ENCODE results near the gene MIAT.
A peak's percentile ranks its signal among the peaks of the same experiment; 100 is the strongest.
"Not testable (repeated sequence)": the region's sequence is repeated elsewhere in the genome, so short reads cannot be mapped to it uniquely, and the experiment has no call there.

MIAT gene

DNA sequence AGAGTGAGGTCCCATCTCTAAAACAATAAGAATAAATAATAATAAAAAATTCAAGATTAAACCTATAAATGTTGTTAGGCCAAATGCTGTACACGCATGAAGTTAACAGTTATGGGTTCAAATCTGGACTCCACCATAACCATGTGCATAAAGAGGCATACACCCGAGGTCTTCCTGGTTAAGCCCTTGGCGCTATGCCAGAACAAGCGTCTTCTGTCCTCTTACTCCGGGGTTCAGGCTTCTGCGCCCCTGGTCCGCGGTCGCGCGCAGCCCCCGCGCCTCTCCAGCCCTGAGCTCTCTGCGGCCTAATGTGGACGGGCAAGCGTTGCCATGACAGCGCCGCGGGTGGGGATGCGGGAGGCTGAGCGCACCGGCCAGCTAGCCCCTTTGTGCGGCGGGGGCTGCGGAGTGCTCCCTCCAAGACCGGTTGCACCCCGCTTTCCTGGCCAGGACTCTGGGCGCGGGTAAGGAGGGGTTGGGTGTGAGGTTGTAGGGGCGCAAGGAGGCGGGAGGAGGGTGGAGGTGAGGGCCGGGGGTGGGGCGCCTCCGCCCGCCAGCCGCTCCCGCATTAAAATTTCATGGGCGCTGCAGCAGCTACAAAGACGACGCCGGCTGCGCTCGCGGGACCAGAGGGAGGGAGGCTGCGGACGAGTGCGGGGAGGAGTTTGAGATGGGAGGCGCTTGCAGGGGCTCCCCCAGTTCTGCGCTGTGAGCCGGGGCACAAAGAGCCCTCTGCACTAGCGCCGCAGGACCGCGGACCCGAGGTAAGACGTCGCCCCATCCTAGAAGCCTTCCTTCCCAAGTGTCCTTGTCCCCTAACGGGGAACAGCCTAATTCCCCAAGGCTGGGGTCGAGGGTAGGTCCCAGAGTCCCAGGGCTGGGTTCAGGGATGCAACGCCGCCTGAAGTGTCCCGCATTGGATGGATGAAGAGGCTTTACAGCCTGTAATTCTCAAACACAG lies at the start of gene MIAT:
MIAT (plus strand) TSS at position 698 of the 961 bp plus-strand sequence.
- peak within 1 kb of the TSS; percentile 36 for H3K4me3 ChIP-seq (ENCODE audit: control insufficient read depth, low read depth, low read length)
- TF ChIP-seq, protein P1, sequence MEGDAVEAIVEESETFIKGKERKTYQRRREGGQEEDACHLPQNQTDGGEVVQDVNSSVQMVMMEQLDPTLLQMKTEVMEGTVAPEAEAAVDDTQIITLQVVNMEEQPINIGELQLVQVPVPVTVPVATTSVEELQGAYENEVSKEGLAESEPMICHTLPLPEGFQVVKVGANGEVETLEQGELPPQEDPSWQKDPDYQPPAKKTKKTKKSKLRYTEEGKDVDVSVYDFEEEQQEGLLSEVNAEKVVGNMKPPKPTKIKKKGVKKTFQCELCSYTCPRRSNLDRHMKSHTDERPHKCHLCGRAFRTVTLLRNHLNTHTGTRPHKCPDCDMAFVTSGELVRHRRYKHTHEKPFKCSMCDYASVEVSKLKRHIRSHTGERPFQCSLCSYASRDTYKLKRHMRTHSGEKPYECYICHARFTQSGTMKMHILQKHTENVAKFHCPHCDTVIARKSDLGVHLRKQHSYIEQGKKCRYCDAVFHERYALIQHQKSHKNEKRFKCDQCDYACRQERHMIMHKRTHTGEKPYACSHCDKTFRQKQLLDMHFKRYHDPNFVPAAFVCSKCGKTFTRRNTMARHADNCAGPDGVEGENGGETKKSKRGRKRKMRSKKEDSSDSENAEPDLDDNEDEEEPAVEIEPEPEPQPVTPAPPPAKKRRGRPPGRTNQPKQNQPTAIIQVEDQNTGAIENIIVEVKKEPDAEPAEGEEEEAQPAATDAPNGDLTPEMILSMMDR (IDR thresholded peaks at IDR 0.05; ENCODE audit: control insufficient read depth, insufficient read depth, low read depth, low read length, missing control alignments), result no peak
- DNase-seq (ENCODE audit: low read depth), result no peak

DNA sequence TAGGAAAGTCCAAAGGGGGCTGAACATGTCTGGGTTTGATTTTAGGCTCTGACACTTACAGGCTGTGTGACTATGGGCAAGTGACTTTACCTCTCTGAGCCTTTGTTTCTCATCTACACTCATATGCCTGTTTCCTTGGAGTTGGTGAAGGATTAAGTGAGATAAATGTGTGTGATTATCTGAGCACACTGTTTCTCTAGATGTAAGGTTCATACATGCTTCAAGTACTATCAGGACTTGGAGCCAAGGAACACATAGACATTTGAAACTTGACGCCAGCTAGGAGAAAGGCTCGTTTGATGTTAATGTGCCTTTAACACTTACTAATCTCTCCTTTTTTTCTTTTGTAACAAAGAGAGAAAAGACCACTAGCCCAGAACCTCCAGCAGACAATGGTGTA lies 49.3 kb upstream of the MIAT start:
- no peak for DNase-seq (ENCODE audit: low read depth)
- TF ChIP-seq, protein P1 (IDR thresholded peaks at IDR 0.05; ENCODE audit: control insufficient read depth, insufficient read depth, low read depth, low read length, missing control alignments), result no peak
- H3K4me3 ChIP-seq (ENCODE audit: control insufficient read depth, low read depth, low read length), result no peak overlapping the region

DNA sequence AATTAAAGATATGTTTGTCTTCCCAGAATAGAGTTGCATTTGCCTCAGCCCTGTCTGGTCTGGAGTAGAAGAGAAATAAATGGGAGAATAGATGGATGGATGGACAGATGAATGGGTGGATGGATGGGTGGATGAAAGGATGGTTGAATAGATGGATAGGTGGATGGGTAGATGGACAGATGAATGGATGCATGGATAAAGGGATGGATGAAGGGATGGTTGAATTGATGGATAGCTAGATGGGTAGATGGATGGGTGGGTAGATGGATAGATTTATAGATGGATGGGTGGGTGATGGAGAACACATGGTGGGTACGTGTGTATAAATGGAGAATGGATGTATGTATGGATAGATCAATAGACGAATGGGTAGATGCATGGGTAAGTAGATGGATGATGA lies 48.1 kb upstream of the MIAT start:
- no peak overlapping the region for H3K4me3 ChIP-seq (ENCODE audit: control insufficient read depth, low read depth, low read length)
- TF ChIP-seq, protein P1 (IDR thresholded peaks at IDR 0.05; ENCODE audit: control insufficient read depth, insufficient read depth, low read depth, low read length, missing control alignments), result no peak
- DNase-seq (ENCODE audit: low read depth), result no peak

DNA sequence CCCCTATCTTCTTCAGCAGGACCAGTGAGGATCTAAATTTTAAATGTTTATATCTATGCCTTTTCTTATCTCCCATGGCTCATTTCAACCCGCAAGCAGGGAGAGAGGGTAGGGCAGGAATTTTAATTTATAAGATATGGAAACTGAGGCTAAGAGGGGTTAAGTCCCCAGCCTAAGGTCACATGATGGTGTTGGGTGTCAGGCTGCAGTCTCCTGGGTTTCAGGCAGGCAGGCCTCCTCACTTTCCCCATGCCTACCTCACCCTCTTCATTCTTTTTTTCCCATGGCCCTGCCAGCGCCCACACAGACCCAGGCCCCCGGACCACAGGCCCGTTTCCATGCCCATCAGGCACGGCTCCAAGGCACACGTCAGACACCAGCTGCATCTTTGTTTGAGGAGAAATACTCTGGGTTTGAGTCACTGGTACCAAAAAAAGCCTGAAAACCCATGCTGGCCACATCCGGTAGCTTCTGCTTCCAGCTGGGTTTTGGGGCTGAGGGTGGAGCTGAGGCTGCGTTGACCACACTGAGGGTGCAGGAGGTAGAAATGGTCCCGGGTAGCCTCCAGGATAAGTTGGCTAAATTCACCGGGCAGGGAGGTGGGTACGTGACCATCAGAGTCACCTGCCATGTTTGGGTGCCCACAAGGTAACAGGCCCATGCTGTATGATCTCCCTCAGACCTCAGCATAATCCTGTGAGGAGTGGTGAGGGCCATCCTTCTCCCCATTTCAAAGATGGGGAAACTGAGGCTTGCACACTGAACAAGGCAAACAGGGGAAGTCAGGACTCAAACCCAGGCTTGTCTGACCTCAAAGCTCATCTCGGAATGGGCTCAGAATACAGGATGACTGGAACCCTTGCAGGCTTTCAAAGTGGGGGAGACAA lies 47.1 kb upstream of the MIAT start:
- TF ChIP-seq, protein P1 (IDR thresholded peaks at IDR 0.05; ENCODE audit: control insufficient read depth, insufficient read depth, low read depth, low read length, missing control alignments), result no peak
- H3K4me3 ChIP-seq (ENCODE audit: control insufficient read depth, low read depth, low read length), result no peak overlapping the region
- DNase-seq (ENCODE audit: low read depth), result peak; percentile 78

DNA sequence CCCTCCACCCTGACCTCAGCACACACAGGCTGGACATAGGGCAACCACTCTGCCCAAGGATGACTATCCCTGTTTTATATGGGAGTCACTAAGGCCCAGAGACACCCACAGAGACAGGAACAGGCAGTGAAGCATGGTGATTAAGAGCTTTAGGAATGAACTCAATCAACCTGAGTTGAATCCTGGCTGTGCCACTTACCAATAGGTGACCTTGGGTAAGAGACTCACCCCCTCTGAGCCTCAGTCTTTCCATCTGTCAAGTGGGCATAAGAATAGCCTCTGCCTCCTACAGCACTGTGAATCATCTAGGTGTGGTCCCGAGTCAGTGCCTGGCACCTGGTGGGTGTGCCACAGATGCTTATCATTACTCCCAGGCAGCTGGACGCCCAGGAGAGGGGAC lies 46.4 kb upstream of the MIAT start:
- no peak overlapping the region for H3K4me3 ChIP-seq (ENCODE audit: control insufficient read depth, low read depth, low read length)
- TF ChIP-seq, protein P1 (IDR thresholded peaks at IDR 0.05; ENCODE audit: control insufficient read depth, insufficient read depth, low read depth, low read length, missing control alignments), result no peak
- DNase-seq (ENCODE audit: low read depth), result no peak

DNA sequence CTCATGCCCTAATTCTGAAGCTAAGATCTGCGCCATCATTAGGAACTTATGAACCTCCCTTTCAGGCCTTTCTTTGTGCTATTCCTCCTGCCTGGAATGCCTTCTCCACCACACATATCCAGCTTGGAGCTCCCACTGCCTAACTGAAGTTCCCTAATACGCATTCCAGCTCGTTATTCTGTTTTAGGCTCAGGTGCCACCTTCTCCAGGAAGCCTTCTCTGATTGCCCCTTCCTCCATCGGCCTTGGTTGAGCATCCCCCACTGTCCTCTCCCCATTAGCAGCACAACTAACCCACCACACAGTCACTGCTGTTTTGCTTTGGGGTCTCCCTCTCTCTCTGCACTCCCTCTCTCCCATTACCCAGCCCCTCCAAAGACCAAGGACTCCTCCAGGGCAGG lies 44.7 kb upstream of the MIAT start:
- no peak for DNase-seq (ENCODE audit: low read depth)
- TF ChIP-seq, protein P1 (IDR thresholded peaks at IDR 0.05; ENCODE audit: control insufficient read depth, insufficient read depth, low read depth, low read length, missing control alignments), result no peak
- no peak overlapping the region for H3K4me3 ChIP-seq (ENCODE audit: control insufficient read depth, low read depth, low read length)

DNA sequence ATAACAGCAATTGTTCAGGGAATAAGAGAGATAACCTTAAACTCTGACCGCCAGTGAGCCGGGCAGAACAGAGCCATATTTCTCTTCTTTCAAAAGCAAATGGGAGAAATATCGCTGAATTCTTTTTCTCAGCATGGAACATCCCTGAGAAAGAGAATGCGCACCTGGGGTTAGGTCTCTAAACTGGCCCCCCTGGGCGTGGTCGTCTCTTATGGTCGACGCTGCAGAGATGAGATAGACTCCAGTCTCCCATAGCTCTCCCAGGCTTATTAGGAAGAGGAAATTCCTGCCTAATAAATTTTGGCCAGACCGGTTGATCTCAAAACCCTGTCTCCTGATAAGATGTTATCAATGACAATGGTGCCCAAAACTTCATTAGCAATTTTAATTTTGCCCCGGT lies 43.6 kb upstream of the MIAT start:
- H3K4me3 ChIP-seq (ENCODE audit: control insufficient read depth, low read depth, low read length); DNase-seq (ENCODE audit: low read depth): not testable (repeated sequence)
